B cell (primary cell): ENCODE data around the gene DLG2. TPM values are rescaled to one million over a fixed set of nuclear protein-coding genes. Genes with fewer than 3 reads are reported as not detected.

Experiments
- ATAC-seq: fragments of 200-7000 bp; cut with Tn5 transposase; one replicate; pipeline ENCODE4 v1.10.0; 2021; ENCODE audit warnings: low read depth, mild to moderate bottlenecking, moderate number of reproducible peaks, moderate library complexity
- CTCF ChIA-PET: fragments of 350-600 bp; sonication (Branson Sonifier 250); formaldehyde crosslinking; loops from one replicate; lab custom pipeline; 2021; ENCODE audit warnings: antibody characterized with exemption, inconsistent platforms; lab: Charles Lee
- POLR2A ChIA-PET: fragments of 350-600 bp; sonication (Branson Sonifier 250); formaldehyde crosslinking; loops from one replicate; lab custom pipeline; 2021; ENCODE audit warnings: antibody characterized with exemption; lab: Charles Lee
- DNase-seq: peaks from one replicate; pipeline ENCODE4 v3.0.0; 2013
- H2AFZ ChIP-seq: 2 replicates; pipeline ENCODE4 v1.6.1; 2012; ENCODE audit warnings: mild to moderate bottlenecking, low read depth, low read length; ENCODE audit not compliant: insufficient read depth, poor library complexity, severe bottlenecking
- H3K27ac ChIP-seq, 2 donors: 1 replicate in 1 of 2; 2 replicates in 1 of 2; pipeline ENCODE4 v1.5.1; 2012 to 2013; ENCODE audit warnings: low read length in 2 of 2, mild to moderate bottlenecking in 2 of 2, moderate library complexity in 1 of 2
- H3K27me3 ChIP-seq, 4 experiments: fragments of 200-600 bp in 1 of 4; sonication (generic) in 1 of 4; replicated peaks in 1 of 4; 1 replicate in 2 of 4; 2 replicates in 2 of 4; pipeline versions ENCODE4 v1.6.1 to v1.7.0; 2013 to 2016; ENCODE audit warnings: low read length in 3 of 4, mild to moderate bottlenecking in 2 of 4, mixed read lengths in 1 of 4, moderate library complexity in 1 of 4; ENCODE audit not compliant: insufficient read depth in 4 of 4, control insufficient read depth in 3 of 4; ENCODE audit errors: control extremely low read depth in 1 of 4
- H3K36me3 ChIP-seq, 2 experiments: replicated peaks in 1 of 2; 1 replicate in 1 of 2; 2 replicates in 1 of 2; pipeline versions ENCODE4 v1.6.1 to v1.7.1; 2013; ENCODE audit warnings: low read length in 1 of 2; ENCODE audit not compliant: insufficient read depth in 2 of 2, control insufficient read depth in 1 of 2; ENCODE audit errors: control extremely low read depth in 1 of 2, extremely low read depth in 1 of 2
- H3K4me1 ChIP-seq, 2 donors: fragments of 200-600 bp in 1 of 2; sonication (generic) in 1 of 2; 1 replicate in 1 of 2; 2 replicates in 1 of 2; pipeline versions ENCODE4 v1.5.1 to v1.6.1; 2013 to 2017; ENCODE audit warnings: low read length in 2 of 2; ENCODE audit not compliant: control insufficient read depth in 2 of 2, insufficient read depth in 2 of 2
- H3K4me2 ChIP-seq: replicated peaks from 2 replicates; pipeline ENCODE3; 2012; ENCODE audit warnings: mild to moderate bottlenecking, low read depth, low read length; ENCODE audit not compliant: poor library complexity, severe bottlenecking
- H3K4me3 ChIP-seq, 5 experiments: fragments of 200-600 bp in 1 of 5; sonication (generic) in 1 of 5; 1 replicate in 3 of 5; 2 replicates in 2 of 5; pipeline versions ENCODE4 v1.5.1 to v1.7.0; 2011 to 2016; ENCODE audit warnings: low read length in 4 of 5, mild to moderate bottlenecking in 4 of 5, low read depth in 2 of 5, control low read depth in 1 of 5, moderate library complexity in 1 of 5; ENCODE audit not compliant: insufficient read depth in 1 of 5; ENCODE audit errors: control extremely low read depth in 1 of 5, extremely low read depth in 1 of 5
- H3K79me2 ChIP-seq: fragments of 200-600 bp; sonication (generic); one replicate; pipeline ENCODE4 v1.6.0; 2016; ENCODE audit warnings: low read length; ENCODE audit not compliant: control insufficient read depth, insufficient read depth
- H3K9ac ChIP-seq: fragments of 200-600 bp; sonication (generic); 2 replicates; pipeline ENCODE4 v1.6.1; 2017; ENCODE audit warnings: mild to moderate bottlenecking, low read length, moderate library complexity
- H3K9me3 ChIP-seq, 3 donors: one replicate each; pipeline versions ENCODE4 v1.6.1 to v1.7.1; 2013; ENCODE audit warnings: low read length in 2 of 3; ENCODE audit not compliant: control insufficient read depth in 2 of 3, insufficient read depth in 1 of 3; ENCODE audit errors: control extremely low read depth in 1 of 3
- H4K20me1 ChIP-seq: 2 replicates; pipeline ENCODE4 v1.6.0; 2012; ENCODE audit warnings: mild to moderate bottlenecking, low read length; ENCODE audit not compliant: insufficient read depth, control insufficient read depth, poor library complexity, severe bottlenecking
- H3K27ac Mint-ChIP-seq: one replicate; pipeline ENCODE4 v1.8.0; 2021; ENCODE audit warnings: mixed read lengths
- H3K27me3 Mint-ChIP-seq: one replicate; pipeline ENCODE4 v1.8.0; 2021; ENCODE audit warnings: mixed read lengths
- H3K4me1 Mint-ChIP-seq: one replicate; pipeline ENCODE4 v1.8.0; 2021; ENCODE audit warnings: mixed read lengths
- H3K4me3 Mint-ChIP-seq: one replicate; pipeline ENCODE4 v1.8.0; 2021; ENCODE audit warnings: mixed read lengths
- H3K9me3 Mint-ChIP-seq: one replicate; pipeline ENCODE4 v1.8.0; 2022; ENCODE audit warnings: mixed read lengths; ENCODE audit not compliant: insufficient read depth
- CTCF ChIP-seq: fragments of 200-600 bp; IDR thresholded peaks from one replicate; pipeline ENCODE4 v1.8.0; 2022; ENCODE audit warnings: antibody characterized with exemption, mild to moderate bottlenecking
- EZH2 ChIP-seq: IDR thresholded peaks from 2 replicates; pipeline ENCODE4 v1.6.1; 2012; ENCODE audit warnings: borderline replicate concordance, low read depth, mild to moderate bottlenecking, moderate library complexity, low read length; ENCODE audit not compliant: insufficient read depth, poor library complexity, severe bottlenecking
- WGBS: methylation state at CpG from one replicate; pipeline ENCODE4 v1.1.5; 2013; ENCODE audit warnings: missing lambda C conversion rate; ENCODE audit not compliant: insufficient coverage; 5-methylcytosine and 5-hydroxymethylcytosine counted together
- intact Hi-C: fragments of 100-400 bp; cut with micrococcal nuclease; formaldehyde crosslinking; loops from one replicate; pipeline ENCODE4 v1.10.0; 2022
- polyA plus RNA-seq: library from polyadenylated mRNA; depleted of rRNA; stranded (reverse); fragments of >200 nt; gene quantifications from 2 replicates; pipeline ENCODE4 v1.2.3, GENCODE V29; 2012
- total RNA-seq, 2 donors: library from RNA; stranded (reverse); fragments of 120-200 nt in 1 of 2; gene quantifications; 1 replicate in 1 of 2; 2 replicates in 1 of 2; pipeline versions ENCODE4 v1.2.3 to v1.2.4, GENCODE V29; 2013 to 2022

DLG2 gene
- total and polyA plus RNA-seq, 2 donors (not counting 1 experiment from before 2014, with no cell fraction given): 0.54 to 5.4 TPM

- ATAC-seq: no peak
- Mint-ChIP-seq H3K27me3 (peaks cover 16% of the 10 kb centered on the region), H3K27ac (no peak overlapping the region), H3K4me1 (no peaks in the 10 kb centered on the region), H3K9me3 (no peaks in the 10 kb centered on the region), H3K4me3 (no peak overlapping the region)
- Histone ChIP-seq H3K79me2 (no peaks in the 10 kb centered on the region), H3K27ac (no peak overlapping the region), H3K9ac (no peak overlapping the region), H3K9me3 (no peaks in the 10 kb centered on the region), H3K4me3 (no peak overlapping the region), H4K20me1 (no peaks in the 10 kb centered on the region), H3K4me1 (no peaks in the 10 kb centered on the region), H2AFZ (no peak overlapping the region), H3K4me2 (no peak overlapping the region), H3K27me3 (no peaks in the 10 kb centered on the region), H3K36me3 (no peaks in the 10 kb centered on the region)
- WGBS: no CpG with 5 or more reads among the region's 2 CpGs
- CTCF ChIA-PET: no interaction called here
- DNase-seq: no peak
- POLR2A ChIA-PET: no interaction called here
- TF ChIP-seq EZH2: no peak
- no peak for TF ChIP-seq CTCF
- intact Hi-C loops: no loop called here
Measured at GRCh38 chr11:83793310-83793709, 1833.8 kb downstream of the DLG2 start.

- H3K9me3 ChIP-seq: no peaks in the 10 kb centered on the region
- Mint-ChIP-seq H3K27me3 (peaks cover 9% of the 10 kb centered on the region), H3K4me3 (no peak overlapping the region), H3K9me3 (no peaks in the 10 kb centered on the region), H3K27ac (no peak overlapping the region), H3K4me1 (no peaks in the 10 kb centered on the region)
- ATAC-seq (no peak), DNase-seq (no peak)
- H3K79me2 ChIP-seq: no peaks in the 10 kb centered on the region
- CTCF ChIA-PET: no interaction called here
- H3K27me3 ChIP-seq: no peaks in the 10 kb centered on the region
- POLR2A ChIA-PET: no interaction called here
- intact Hi-C loops: no loop called here
- no peaks in the 10 kb centered on the region for H4K20me1 ChIP-seq
- no peak overlapping the region for H3K4me2 ChIP-seq
- no peak for TF ChIP-seq EZH2
- TF ChIP-seq CTCF: no peak
- no peak overlapping the region for H3K4me3 ChIP-seq
- no peaks in the 10 kb centered on the region for H3K36me3 ChIP-seq
- no peak overlapping the region for H3K9ac ChIP-seq
- H2AFZ ChIP-seq: no peak overlapping the region
- H3K4me1 ChIP-seq: no peaks in the 10 kb centered on the region
- no peak overlapping the region for H3K27ac ChIP-seq
- WGBS: 98% methylated on average over 14 of the region's 17 CpGs
Measured at GRCh38 chr11:83791557-83791956, 1835.6 kb downstream of the DLG2 start.
